Endothelial cell (in vitro differentiated cells): ENCODE measurements around the gene VEGFB. TPM values are rescaled to one million over a fixed set of nuclear protein-coding genes. Genes with fewer than 3 reads are reported as not detected.

Source experiments
- DNase-seq: peaks from one replicate; pipeline ENCODE4 v3.0.0; 2021; ENCODE audit warnings: low spot score
- H3K27ac Mint-ChIP-seq: one replicate; pipeline ENCODE4 v1.8.0; 2021; ENCODE audit warnings: mixed read lengths, inconsistent platforms; ENCODE audit not compliant: unreplicated experiment
- H3K27me3 Mint-ChIP-seq: one replicate; pipeline ENCODE4 v1.8.0; 2021; ENCODE audit warnings: mild to moderate bottlenecking, moderate library complexity, mixed read lengths, inconsistent platforms; ENCODE audit not compliant: unreplicated experiment
- H3K36me3 Mint-ChIP-seq: one replicate; pipeline ENCODE4 v1.8.0; 2021; ENCODE audit warnings: mild to moderate bottlenecking, low read depth, mixed read lengths, inconsistent platforms; ENCODE audit not compliant: unreplicated experiment
- H3K4me1 Mint-ChIP-seq: one replicate; pipeline ENCODE4 v1.8.0; 2021; ENCODE audit warnings: mild to moderate bottlenecking, mixed read lengths, inconsistent platforms; ENCODE audit not compliant: unreplicated experiment
- H3K4me3 Mint-ChIP-seq: one replicate; pipeline ENCODE4 v1.8.0; 2021; ENCODE audit warnings: mild to moderate bottlenecking, mixed read lengths, inconsistent platforms; ENCODE audit not compliant: unreplicated experiment
- H3K9me3 Mint-ChIP-seq: one replicate; pipeline ENCODE4 v1.8.0; 2021; ENCODE audit warnings: mixed read lengths, inconsistent platforms; ENCODE audit not compliant: unreplicated experiment
- CTCF ChIP-seq: fragments of 200-600 bp; sonication (generic); IDR thresholded peaks from one replicate; pipeline ENCODE4 v1.5.0; 2021; ENCODE audit warnings: antibody characterized with exemption; ENCODE audit not compliant: unreplicated experiment
- total RNA-seq: library from RNA; stranded (reverse); fragmentation: NEBNext Ultra II Directional; extraction: Animal tissue kit (Norgen Biotek cat#: 25700); gene quantifications from one replicate; pipeline ENCODE4 v1.2.1, GENCODE V29; 2021; ENCODE audit not compliant: unreplicated experiment

Gene VEGFB
- total RNA-seq, 1 donor from 2014 or later, result 11.5 TPM

GRCh38 chr11:64263021-64263946 lies 28.9 kb downstream of the VEGFB start:
- Mint-ChIP-seq H3K27me3 (peaks cover 22% of the 10 kb centered on the region), H3K4me1 (peaks cover 11% of the 10 kb centered on the region), H3K36me3 (peaks cover 30% of the 10 kb centered on the region), H3K4me3 (no peak overlapping the region), H3K27ac (no peak overlapping the region), H3K9me3 (no peaks in the 10 kb centered on the region)
- no peak for DNase-seq
- no peak for TF ChIP-seq CTCF

- H3K4me3 Mint-ChIP-seq, result no peak overlapping the region
- H3K27ac Mint-ChIP-seq, result no peak overlapping the region
- peaks cover 25% of the 10 kb centered on the region for H3K27me3 Mint-ChIP-seq
- H3K9me3 Mint-ChIP-seq, result no peaks in the 10 kb centered on the region
- TF ChIP-seq CTCF, result no peak
- no peak for DNase-seq
- peaks cover 15% of the 10 kb centered on the region for H3K4me1 Mint-ChIP-seq
- H3K36me3 Mint-ChIP-seq, result peaks cover 30% of the 10 kb centered on the region
Observed at GRCh38 chr11:64263947-64264317, 29.5 kb downstream of the VEGFB start.

- TF ChIP-seq CTCF, result no peak
- no peak overlapping the region for H3K27ac Mint-ChIP-seq
- H3K4me1 Mint-ChIP-seq, result peaks cover 17% of the 10 kb centered on the region
- H3K36me3 Mint-ChIP-seq, result peaks cover 27% of the 10 kb centered on the region
- no peak overlapping the region for H3K4me3 Mint-ChIP-seq
- H3K9me3 Mint-ChIP-seq, result no peaks in the 10 kb centered on the region
- DNase-seq, result no peak
- H3K27me3 Mint-ChIP-seq, result peaks cover 24% of the 10 kb centered on the region
Observed at GRCh38 chr11:64264371-64264852, 30.0 kb downstream of the VEGFB start.

DNA sequence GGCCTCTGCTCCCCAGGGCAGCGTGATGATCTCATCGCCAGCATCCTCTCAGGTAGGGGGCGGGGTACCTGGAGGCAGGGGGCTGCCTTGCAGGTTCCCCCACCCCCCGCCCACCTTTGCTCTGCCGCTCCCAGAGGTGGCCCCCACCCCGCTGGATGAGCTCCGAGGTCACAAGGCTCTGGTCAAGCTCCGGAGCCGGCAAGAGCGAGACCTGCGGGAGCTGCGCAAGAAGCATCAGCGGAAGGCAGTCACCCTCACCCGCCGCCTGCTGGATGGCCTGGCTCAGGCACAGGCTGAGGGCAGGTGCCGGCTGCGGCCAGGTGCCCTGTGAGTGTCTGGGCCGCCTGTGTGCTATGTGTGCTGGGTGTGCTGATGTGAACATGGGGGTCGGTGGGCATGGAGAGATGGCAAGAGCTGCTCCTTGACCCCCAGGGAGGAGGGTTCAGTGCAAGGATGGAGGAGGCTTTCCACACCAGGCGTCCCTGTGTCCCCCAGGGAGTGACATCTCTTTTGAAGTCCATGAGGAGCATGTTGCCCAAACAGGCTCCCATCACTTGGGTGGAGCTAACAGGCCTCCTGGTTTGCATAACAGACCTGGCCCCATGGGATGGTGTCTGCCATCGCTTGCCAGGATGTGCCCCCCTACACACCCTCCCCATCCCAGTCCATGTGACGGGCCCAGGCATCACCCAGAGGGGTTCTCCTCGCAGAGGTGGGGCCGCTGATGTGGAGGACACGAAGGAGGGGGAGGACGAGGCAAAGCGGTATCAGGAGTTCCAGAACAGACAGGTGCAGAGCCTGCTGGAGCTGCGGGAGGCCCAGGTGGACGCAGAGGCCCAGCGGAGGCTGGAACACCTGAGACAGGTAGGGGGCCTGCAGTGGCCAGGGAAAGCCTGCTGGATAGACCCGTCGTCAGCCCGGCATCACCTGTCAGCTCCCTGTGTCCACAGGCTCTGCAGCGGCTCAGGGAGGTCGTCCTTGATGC lies 31.1 kb downstream of the VEGFB start:
- no peak for DNase-seq
- no peak for TF ChIP-seq CTCF
- Mint-ChIP-seq H3K36me3 (peaks cover 17% of the 10 kb centered on the region), H3K4me3 (no peak overlapping the region), H3K9me3 (no peaks in the 10 kb centered on the region), H3K27ac (no peak overlapping the region), H3K27me3 (peaks cover 23% of the 10 kb centered on the region), H3K4me1 (peaks cover 21% of the 10 kb centered on the region)
